ENCODE measurements around the gene CLASP2.
"Not testable (repeated sequence)": the region's sequence is repeated elsewhere in the genome, so short reads cannot be mapped to it uniquely, and the experiment has no call there.

CLASP2 gene

DNA sequence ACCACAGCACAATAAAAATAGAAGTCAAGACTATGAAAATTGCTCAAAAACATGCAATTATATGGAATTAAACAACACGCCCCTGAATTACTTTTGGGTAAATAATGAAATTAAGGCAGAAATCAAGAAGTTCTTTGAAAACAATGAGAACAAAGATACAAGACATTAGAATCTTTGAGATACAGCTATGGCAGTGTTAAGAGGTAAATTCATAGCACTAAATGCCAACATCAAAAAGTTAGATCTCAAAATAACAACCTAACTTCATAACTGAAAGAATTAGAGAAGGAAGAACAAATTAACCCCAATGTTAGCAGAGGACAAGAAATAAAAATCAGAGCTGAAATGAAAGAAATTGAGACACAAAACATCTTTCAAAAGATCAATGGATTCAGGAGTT lies 191.3 kb downstream of the CLASP2 start:
- DNase-seq, result no peak

DNA sequence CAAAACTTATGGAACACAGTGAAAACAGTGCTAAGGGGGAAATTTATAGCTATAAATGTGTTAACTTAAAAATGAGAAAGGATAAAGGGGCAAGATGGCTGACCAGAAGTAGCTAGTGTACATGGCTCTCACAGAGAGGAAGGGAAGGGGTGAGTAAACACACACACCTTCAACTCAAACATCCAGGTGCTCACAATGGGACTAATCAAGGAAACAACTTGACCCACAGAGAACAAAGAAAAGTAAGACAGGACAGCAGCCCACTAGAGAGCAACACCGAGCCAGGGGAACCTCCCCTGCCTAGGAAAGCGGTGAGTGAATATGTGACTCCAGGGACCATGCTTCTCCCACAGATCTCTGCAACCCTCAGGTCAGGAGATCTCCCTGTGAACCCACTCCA lies 192.8 kb downstream of the CLASP2 start:
- DNase-seq, result peak; percentile 3

- DNase-seq, result no peak
These were observed 194.9 kb downstream of the CLASP2 start for GRCh38 chr3:33523093-33523667.

DNA sequence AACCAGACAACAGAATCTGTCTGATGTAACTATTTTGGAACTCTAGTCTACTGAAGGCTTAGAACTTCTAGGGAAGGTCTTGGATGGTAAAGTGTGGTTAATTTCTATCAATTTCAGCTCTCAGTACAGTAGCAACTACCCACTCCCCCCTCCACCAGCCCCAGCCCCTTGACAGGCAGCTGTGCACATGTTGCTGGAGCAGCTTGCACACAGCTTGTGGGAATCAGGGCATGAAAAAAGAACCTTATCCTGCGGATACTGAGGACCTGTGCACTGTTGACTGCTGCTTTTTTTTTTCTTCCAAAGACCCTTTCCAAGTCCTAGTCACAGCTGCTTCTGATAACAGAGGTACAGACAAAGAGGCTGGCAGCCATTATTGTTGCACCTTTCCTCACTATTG lies 196.3 kb downstream of the CLASP2 start:
- no peak for DNase-seq

DNA sequence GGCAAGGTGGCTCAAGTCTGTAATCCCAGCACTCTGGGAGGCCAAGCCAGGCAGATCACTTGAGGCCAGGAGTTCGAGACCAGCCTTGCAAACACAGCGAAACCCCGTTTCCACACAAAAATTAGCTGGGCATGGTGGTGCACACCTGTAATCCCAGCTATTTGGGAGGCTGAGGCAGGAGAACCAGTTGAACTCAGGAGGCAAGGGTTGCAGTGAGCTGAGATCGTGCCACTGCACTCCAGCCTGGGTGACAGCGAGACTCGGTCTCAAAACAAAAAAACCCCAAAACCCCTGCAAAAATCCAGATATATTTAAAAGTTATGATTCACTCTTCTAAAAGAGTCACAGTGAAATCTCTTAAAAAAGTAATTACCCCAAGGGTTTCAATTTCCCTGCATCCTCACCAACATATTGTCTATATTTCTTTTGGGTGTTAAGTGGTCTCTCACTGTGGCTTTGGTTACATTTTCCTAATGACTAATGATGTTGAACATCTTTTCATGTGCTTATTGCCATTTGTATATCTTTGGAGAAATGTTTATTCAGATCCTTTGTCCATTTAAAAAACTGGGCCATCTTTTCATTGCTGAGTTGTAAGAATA lies 204.7 kb downstream of the CLASP2 start:
- DNase-seq, result no peak

- DNase-seq, result no peak
These were observed 213.0 kb downstream of the CLASP2 start for GRCh38 chr3:33505027-33505426.

GRCh38 chr3:33496449-33496848 lies 221.6 kb downstream of the CLASP2 start:
- no peak for DNase-seq

DNA sequence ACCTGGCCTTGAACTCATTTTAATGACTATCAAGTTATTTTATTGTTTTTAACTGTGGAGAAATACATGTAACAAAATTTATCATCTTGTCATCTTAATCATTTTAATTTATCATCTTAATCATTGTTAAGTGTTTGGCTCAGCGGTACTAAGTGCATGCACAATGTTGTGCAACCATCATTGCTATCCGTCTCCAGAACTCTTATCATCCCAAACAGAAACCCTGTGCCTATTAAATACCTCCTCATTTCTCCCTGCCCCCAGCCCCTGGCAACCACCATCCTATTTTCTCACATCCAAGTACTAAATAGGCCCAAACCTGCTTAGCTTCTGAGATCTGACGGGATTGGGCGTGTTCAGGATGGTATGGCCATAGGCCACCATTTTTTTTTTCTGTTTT lies 226.3 kb downstream of the CLASP2 start:
- no peak for DNase-seq

DNA sequence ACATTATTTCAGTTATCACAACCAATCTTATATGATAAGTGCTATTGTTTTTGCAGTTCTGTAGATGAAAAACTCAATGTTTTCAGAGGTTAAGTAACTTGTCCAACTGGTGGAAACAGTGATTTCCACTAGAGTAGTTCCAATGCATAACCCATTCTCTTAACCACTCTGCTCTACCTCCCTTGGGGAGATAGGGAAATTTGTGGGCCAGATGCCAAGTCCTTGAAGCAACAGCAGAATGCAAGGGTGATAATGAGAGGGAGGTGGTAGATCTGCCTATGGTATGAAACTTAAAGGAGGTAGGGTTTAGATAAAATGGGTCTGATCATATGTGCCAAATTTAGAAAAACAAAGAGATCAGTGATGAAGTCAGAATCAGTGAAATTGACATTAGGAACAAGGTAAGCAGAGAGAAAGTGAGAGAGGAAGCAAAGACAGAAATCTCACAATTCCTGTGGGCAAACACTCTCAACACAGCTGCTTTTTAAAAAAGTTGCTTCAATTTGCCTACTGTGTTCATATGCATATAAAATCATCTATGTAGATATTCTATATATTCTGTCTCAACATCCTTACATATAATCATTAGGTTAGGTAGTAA lies 227.3 kb downstream of the CLASP2 start:
- DNase-seq, result no peak

DNA sequence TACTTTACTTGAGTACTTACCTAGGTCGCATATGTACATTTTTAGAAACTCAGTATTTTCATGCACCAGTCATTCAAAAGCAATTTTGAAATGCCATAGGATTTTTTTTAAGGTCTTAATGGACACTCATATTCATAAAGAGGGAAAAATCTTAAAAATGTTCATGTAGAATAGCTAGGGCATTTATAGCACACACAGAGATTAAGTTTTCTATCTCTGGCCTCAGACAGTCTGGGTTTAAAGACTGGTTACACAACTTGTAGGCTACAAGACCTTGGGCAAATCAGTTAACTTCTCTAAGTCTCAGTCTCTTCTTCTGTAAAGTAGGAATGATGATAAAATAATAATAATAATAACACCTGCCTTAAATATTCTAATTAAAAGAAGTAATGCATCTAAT lies 229.4 kb downstream of the CLASP2 start:
- DNase-seq, result no peak

- DNase-seq, result no peak
These were observed 229.8 kb downstream of the CLASP2 start for GRCh38 chr3:33488246-33488645.

- no peak for DNase-seq
These were observed 235.9 kb downstream of the CLASP2 start for GRCh38 chr3:33482111-33482521.

DNA sequence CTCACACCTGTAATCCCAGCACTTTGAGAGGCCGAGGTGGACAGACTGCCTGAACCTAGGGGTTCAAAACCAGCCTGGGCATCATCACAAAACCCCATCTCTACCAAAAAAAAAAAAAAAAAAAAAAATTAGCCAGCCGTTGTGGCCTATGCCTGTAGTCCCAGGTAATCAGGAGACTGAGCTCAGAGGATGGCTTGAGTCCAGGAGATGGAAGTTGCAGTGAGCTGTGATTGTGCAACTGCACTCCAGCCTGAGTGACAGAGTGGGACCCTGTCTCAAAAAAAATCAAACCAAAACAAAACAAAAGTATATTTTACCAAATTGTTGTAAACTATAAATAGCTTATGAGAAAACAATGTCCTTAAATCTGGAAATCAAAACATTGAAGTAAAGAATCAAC lies 243.2 kb downstream of the CLASP2 start:
- no peak for DNase-seq

GRCh38 chr3:33473813-33474212 lies 244.2 kb downstream of the CLASP2 start:
- no peak for DNase-seq

GRCh38 chr3:33467786-33468185 lies 250.3 kb downstream of the CLASP2 start:
- no peak for DNase-seq

DNA sequence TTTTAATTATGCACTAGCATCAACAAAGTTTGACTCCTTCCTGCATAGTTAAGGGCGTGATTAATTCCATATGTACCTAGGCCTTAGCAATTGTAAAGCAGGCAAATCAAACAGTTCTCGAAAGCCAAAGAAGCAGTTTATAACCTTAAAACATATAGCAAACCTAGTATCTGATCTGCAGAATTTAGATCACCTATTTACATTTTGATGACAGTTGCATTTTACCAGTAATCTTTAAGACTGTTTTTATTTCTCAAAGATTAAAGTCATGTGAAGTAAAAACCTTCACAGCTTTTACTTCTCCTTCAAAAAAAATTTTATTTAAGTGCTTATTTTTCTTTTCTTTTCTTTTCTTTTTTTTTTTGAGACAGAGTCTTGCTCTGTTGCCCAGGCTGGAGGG lies 257.0 kb downstream of the CLASP2 start:
- DNase-seq, result no peak

DNA sequence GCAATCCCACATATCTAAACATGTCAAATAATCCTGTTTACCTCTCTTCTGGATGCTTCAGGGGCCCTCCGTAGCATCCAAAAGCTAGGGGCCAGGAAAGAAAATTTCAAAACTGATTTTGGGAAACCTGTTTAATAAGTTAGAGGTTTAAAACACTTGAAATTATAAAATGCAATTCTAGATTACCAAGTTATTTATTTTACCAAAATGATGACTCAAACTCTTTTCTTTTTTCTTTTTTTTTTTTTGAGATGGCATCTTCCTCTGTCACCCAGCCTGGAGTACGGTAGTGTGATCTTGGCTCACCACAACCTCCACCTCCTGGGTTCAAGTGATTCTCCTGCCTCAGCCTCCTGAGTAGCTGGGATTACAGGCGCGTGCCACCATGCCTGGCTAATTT lies 258.5 kb downstream of the CLASP2 start:
- DNase-seq, result not testable (repeated sequence)

GRCh38 chr3:33458446-33458845 lies 259.6 kb downstream of the CLASP2 start:
- no peak for DNase-seq

DNA sequence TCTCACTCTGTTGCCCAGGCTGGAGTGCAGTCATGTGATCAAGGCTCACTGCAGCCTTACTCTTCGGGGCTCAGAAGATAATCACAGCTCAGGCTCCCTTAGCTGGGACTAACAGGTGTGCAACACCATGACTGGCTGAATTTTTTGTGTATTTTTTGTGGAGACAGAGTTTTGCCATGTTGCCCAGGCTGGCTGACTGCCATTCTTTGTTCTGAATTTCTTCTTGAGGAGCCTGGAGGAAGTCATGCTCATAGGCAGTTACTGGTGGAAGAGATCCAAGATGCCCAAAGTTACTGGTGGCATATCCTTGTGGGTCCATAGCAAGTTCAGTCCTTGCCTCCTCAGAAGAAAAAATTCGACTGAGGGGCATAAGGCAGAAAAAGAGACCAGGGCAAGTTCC lies 261.3 kb downstream of the CLASP2 start:
- no peak for DNase-seq

DNA sequence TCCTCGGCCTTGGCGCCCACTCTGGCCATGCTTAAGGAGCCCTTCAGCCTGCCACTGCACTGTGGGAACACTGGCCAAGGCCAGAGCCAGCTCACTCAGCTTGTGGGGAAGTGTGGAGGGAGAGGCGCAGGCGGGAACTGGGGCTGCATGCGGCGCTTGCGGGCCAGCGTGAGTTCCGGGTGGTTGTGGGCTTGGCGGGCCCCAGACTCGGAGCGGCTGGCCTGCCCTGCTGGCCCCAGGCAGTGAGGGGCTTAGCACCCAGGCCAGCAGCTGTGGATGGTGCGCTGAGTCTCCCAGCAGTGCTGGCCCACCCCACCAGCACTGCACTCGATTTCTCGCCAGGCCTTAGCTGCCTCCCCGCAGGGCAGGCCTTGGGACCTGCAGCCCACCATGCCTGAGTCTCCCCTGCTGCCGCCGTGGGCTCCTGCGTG lies 264.7 kb downstream of the CLASP2 start:
- DNase-seq, result no peak

GRCh38 chr3:33451994-33452393 lies 266.1 kb downstream of the CLASP2 start:
- DNase-seq, result not testable (repeated sequence)

GRCh38 chr3:33447958-33448357 lies 270.1 kb downstream of the CLASP2 start:
- DNase-seq, result no peak

- DNase-seq, result not testable (repeated sequence)
These were observed 270.8 kb downstream of the CLASP2 start for GRCh38 chr3:33447256-33447625.
